ENCODE measurements around the gene SUSD3. TPM values are rescaled to one million over a fixed set of nuclear protein-coding genes. Genes with fewer than 3 reads are reported as not detected.

Gene SUSD3
- total and polyA plus RNA-seq, 4 donors: 4.1 to 19.2 (median 11.8) TPM

- H3K27me3 ChIP-seq (ENCODE audit: control insufficient read depth in 4 of 4, insufficient read depth in 4 of 4, low read length in 3 of 4): no peaks in the 10 kb centered on the region
- no peak for TF ChIP-seq RAD21 (IDR thresholded peaks at IDR 0.05)
- no peak for TF ChIP-seq MAX (IDR thresholded peaks at IDR 0.05)
- TF ChIP-seq REST (IDR thresholded peaks at IDR 0.05): no peak
- TF ChIP-seq ZBTB33 (IDR thresholded peaks at IDR 0.05): no peak
- TF ChIP-seq SP1 (IDR thresholded peaks at IDR 0.05): no peak
- no peak for TF ChIP-seq HNF4A (conservative IDR thresholded peaks at IDR 0.05)
- no peak for TF ChIP-seq ATF3 (IDR thresholded peaks at IDR 0.05)
- TF ChIP-seq NR2F2 (IDR thresholded peaks at IDR 0.05): no peak
- no peak for TF ChIP-seq HNF4G (IDR thresholded peaks at IDR 0.05)
- no peak for TF ChIP-seq EGR1 (IDR thresholded peaks at IDR 0.05; ENCODE audit: low read depth in 2 of 2)
- no peak for TF ChIP-seq JUND (IDR thresholded peaks at IDR 0.05)
- TF ChIP-seq FOXA1 (IDR thresholded peaks at IDR 0.05): no peak
- no peak for TF ChIP-seq FOXA2 (IDR thresholded peaks at IDR 0.05)
- no peak for TF ChIP-seq CTCF (IDR thresholded peaks at IDR 0.05; ENCODE audit: low read depth, low read length, missing input control)
- no peak for TF ChIP-seq TAF1 (conservative IDR thresholded peaks at IDR 0.05)
- no peak for TF ChIP-seq YY1 (IDR thresholded peaks at IDR 0.05)
- H3K9ac ChIP-seq (ENCODE audit: low read depth in 1 of 2, low read length in 2 of 2): no peak overlapping the region
- H3K4me1 ChIP-seq (ENCODE audit: control insufficient read depth in 4 of 4, insufficient read depth in 4 of 4, low read length in 3 of 4): no peaks in the 10 kb centered on the region
- H3K36me3 ChIP-seq (ENCODE audit: control insufficient read depth in 4 of 4, insufficient read depth in 3 of 4, low read depth in 1 of 4, low read length in 3 of 4): peaks cover 0 to 2% (median 0%) of the 10 kb centered on the region in 4 donors
- no peaks in the 10 kb centered on the region for H3K9me3 ChIP-seq (ENCODE audit: control insufficient read depth in 4 of 4, low read length in 3 of 4)
- WGBS: 95% methylated on average over 21 of the region's 21 CpGs
- no peak overlapping the region for H3K4me3 ChIP-seq (ENCODE audit: low read depth in 1 of 3, low read length in 3 of 3)
- H3K27ac ChIP-seq (ENCODE audit: low read depth in 1 of 2, low read length in 2 of 2): no peak overlapping the region
- no peak for DNase-seq (ENCODE audit: low spot score)
Observed at GRCh38 chr9:93009337-93010015, 49.0 kb upstream of the SUSD3 start.
